ENCODE data around the gene KRT86.
"Not testable (repeated sequence)": the region's sequence is repeated elsewhere in the genome, so short reads cannot be mapped to it uniquely, and the experiment has no call there.

KRT86 gene

GRCh38 chr12:52295663-52296062 lies 21.2 kb downstream of the KRT86 start:
- no peak for DNase-seq

GRCh38 chr12:52296572-52297215 lies 22.2 kb downstream of the KRT86 start:
- DNase-seq, result no peak

GRCh38 chr12:52298677-52299190 lies 24.3 kb downstream of the KRT86 start:
- DNase-seq, result no peak

GRCh38 chr12:52300796-52301691 lies 26.6 kb downstream of the KRT86 start:
- DNase-seq, result no peak

GRCh38 chr12:52301721-52302120 lies 27.3 kb downstream of the KRT86 start:
- not testable (repeated sequence) for DNase-seq

GRCh38 chr12:52302242-52302914 lies 27.9 kb downstream of the KRT86 start:
- not testable (repeated sequence) for DNase-seq

- peak; percentile 20 for DNase-seq
Measured at GRCh38 chr12:52304941-52305411, 30.5 kb downstream of the KRT86 start.

GRCh38 chr12:52305921-52306705 lies 31.7 kb downstream of the KRT86 start:
- DNase-seq, result no peak

GRCh38 chr12:52306731-52307130 lies 32.3 kb downstream of the KRT86 start:
- DNase-seq, result no peak

- peak; percentile 49 for DNase-seq
Measured at GRCh38 chr12:52307836-52308805, 33.7 kb downstream of the KRT86 start.

GRCh38 chr12:52308806-52309425 lies 34.5 kb downstream of the KRT86 start:
- no peak for DNase-seq

- no peak for DNase-seq
Measured at GRCh38 chr12:52310622-52311284, 36.3 kb downstream of the KRT86 start.

- no peak for DNase-seq
Measured at GRCh38 chr12:52311285-52311648, 36.8 kb downstream of the KRT86 start.

- DNase-seq, result no peak
Measured at GRCh38 chr12:52312086-52312485, 37.6 kb downstream of the KRT86 start.

GRCh38 chr12:52313461-52313860 lies 39.0 kb downstream of the KRT86 start:
- no peak for DNase-seq

- DNase-seq, result no peak
Measured at GRCh38 chr12:52313926-52314325, 39.5 kb downstream of the KRT86 start.

- no peak for DNase-seq
Measured at GRCh38 chr12:52314511-52314910, 40.1 kb downstream of the KRT86 start.

GRCh38 chr12:52315721-52316120 lies 41.3 kb downstream of the KRT86 start:
- peak; percentile 33 for DNase-seq

- DNase-seq, result no peak
Measured at GRCh38 chr12:52316290-52316689, 41.8 kb downstream of the KRT86 start.

- no peak for DNase-seq
Measured at GRCh38 chr12:52316701-52317100, 42.3 kb downstream of the KRT86 start.

All from activated CD4-positive, alpha-beta T cell treated with anti-CD3 and anti-CD28 coated beads, Interleukin-2, amount 50 U/mL, for 16 hours (primary cell).